SK-N-SH treated with all-trans-retinoic acid at 6 μM for 48 hours (cell line): ENCODE measurements around the gene ZNF329.

ENCODE experiments used
- ATAC-seq: fragments of 200-7000 bp; cut with Tn5 transposase; 3 replicates; pipeline ENCODE4 v1.9.1; 2020; ENCODE audit warnings: mild to moderate bottlenecking, moderate library complexity
- ARNTL ChIP-seq: fragments of 450-650 bp; formaldehyde crosslinking; IDR thresholded peaks from 2 replicates; pipeline ENCODE4 v1.5.0; 2020; ENCODE audit warnings: low read depth, mild to moderate bottlenecking, moderate library complexity, borderline replicate concordance
- CSDC2 ChIP-seq: fragments of 250-450 bp; sonication (Bioruptor Pico); IDR thresholded peaks from 2 replicates; pipeline ENCODE4 v1.5.0; 2020; ENCODE audit warnings: mild to moderate bottlenecking, moderate library complexity
- ESRRG ChIP-seq: fragments of 250-450 bp; sonication (Bioruptor Pico); IDR thresholded peaks from 2 replicates; pipeline ENCODE4 v1.6.1; 2021; ENCODE audit warnings: mild to moderate bottlenecking
- GLIS3 ChIP-seq: fragments of 250-450 bp; sonication (Bioruptor Pico); IDR thresholded peaks from 2 replicates; pipeline ENCODE4 v1.5.0; 2020; ENCODE audit warnings: mild to moderate bottlenecking, moderate library complexity
- ISL1 ChIP-seq: fragments of 250-450 bp; sonication (Bioruptor Pico); IDR thresholded peaks from 2 replicates; pipeline ENCODE4 v2.1.2; 2022; ENCODE audit warnings: mild to moderate bottlenecking, moderate library complexity
- OSR1 ChIP-seq: fragments of 250-450 bp; sonication (Bioruptor Pico); IDR thresholded peaks from 2 replicates; pipeline ENCODE4 v1.8.0; 2022; ENCODE audit warnings: moderate library complexity, mild to moderate bottlenecking, inconsistent platforms
- PPARA ChIP-seq: fragments of 250-450 bp; sonication (Bioruptor Pico); IDR thresholded peaks from 2 replicates; pipeline ENCODE4 v1.5.0; 2020; ENCODE audit warnings: mild to moderate bottlenecking, borderline replicate concordance
- RARB ChIP-seq: fragments of 250-450 bp; sonication (Bioruptor Pico); IDR thresholded peaks from 2 replicates; pipeline ENCODE4 v1.8.0; 2021; ENCODE audit warnings: mild to moderate bottlenecking, moderate library complexity
- SNAI2 ChIP-seq: fragments of 250-450 bp; sonication (Bioruptor Pico); IDR thresholded peaks from 2 replicates; pipeline ENCODE4 v1.5.0; 2020; ENCODE audit warnings: mild to moderate bottlenecking, moderate library complexity
- TCF4 ChIP-seq: fragments of 250-450 bp; sonication (Bioruptor Pico); IDR thresholded peaks from 2 replicates; pipeline ENCODE4 v1.8.0; 2021; ENCODE audit warnings: mild to moderate bottlenecking, moderate library complexity, borderline replicate concordance
- ZC3H10 ChIP-seq: fragments of 250-450 bp; sonication (Bioruptor Pico); IDR thresholded peaks from 2 replicates; pipeline ENCODE4 v1.5.1; 2021; ENCODE audit warnings: mild to moderate bottlenecking, moderate library complexity
- ZFP3 ChIP-seq: fragments of 250-450 bp; sonication (Bioruptor Pico); IDR thresholded peaks from 2 replicates; pipeline ENCODE4 v1.5.0; 2020; ENCODE audit warnings: mild to moderate bottlenecking, moderate library complexity
- ZNF565 ChIP-seq: fragments of 450-650 bp; formaldehyde crosslinking; conservative IDR thresholded peaks from 2 replicates; pipeline ENCODE4 v1.5.0; 2020; ENCODE audit warnings: low read depth, mild to moderate bottlenecking, moderate library complexity
- ZNF70 ChIP-seq: fragments of 450-650 bp; formaldehyde crosslinking; IDR thresholded peaks from 2 replicates; pipeline ENCODE4 v1.5.0; 2020; ENCODE audit warnings: mild to moderate bottlenecking, moderate library complexity
- ZNF8 ChIP-seq: fragments of 450-650 bp; formaldehyde crosslinking; IDR thresholded peaks from 2 replicates; pipeline ENCODE4 v1.5.0; 2020; ENCODE audit warnings: mild to moderate bottlenecking, moderate library complexity
- TF ChIP-seq, protein P1 (sequence below): fragments of 250-450 bp; sonication (Bioruptor Pico); IDR thresholded peaks from 2 replicates; pipeline ENCODE4 v1.5.0; 2020; ENCODE audit warnings: mild to moderate bottlenecking, moderate library complexity
- TF ChIP-seq, protein P2 (sequence below): fragments of 250-450 bp; sonication (Bioruptor Pico); IDR thresholded peaks from 2 replicates; pipeline ENCODE4 v1.5.1; 2021; ENCODE audit warnings: mild to moderate bottlenecking, moderate library complexity
- TF ChIP-seq, protein P3 (sequence below): fragments of 250-450 bp; sonication (Bioruptor Pico); IDR thresholded peaks from 2 replicates; pipeline ENCODE4 v1.5.1; 2020; ENCODE audit warnings: low read depth, mild to moderate bottlenecking, moderate library complexity
- TF ChIP-seq, protein P4 (sequence below): fragments of 250-450 bp; sonication (Bioruptor Pico); IDR thresholded peaks from 2 replicates; pipeline ENCODE4 v1.8.0; 2021; ENCODE audit warnings: low read depth, mild to moderate bottlenecking, moderate library complexity, borderline replicate concordance
- TF ChIP-seq, protein P5 (sequence below): fragments of 250-450 bp; sonication (Bioruptor Pico); IDR thresholded peaks from 2 replicates; pipeline ENCODE4 v1.8.0; 2020; ENCODE audit warnings: mild to moderate bottlenecking, moderate library complexity, borderline replicate concordance

ZNF329 gene

DNA sequence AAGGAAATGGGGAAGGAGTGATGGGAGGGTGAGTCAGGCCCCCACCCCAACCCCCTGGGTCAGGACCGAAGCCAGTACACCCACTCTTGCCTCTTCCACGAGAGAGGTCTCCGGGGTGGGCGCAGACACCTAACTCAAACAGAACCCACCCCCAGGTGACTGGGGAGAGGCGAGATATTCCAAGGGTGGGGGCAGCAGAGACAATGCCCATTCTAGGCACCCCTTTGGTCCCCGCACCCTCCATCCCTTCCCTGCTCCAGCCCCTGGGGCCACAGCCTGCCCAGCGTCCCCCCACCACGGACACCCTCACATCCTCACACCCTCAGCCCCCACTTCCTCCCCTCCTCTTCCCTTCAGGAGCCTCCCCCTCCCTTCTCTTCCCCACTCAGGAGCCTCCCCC, 53.2 kb downstream of the ZNF329 start (continued):
- TF ChIP-seq, protein P1, sequence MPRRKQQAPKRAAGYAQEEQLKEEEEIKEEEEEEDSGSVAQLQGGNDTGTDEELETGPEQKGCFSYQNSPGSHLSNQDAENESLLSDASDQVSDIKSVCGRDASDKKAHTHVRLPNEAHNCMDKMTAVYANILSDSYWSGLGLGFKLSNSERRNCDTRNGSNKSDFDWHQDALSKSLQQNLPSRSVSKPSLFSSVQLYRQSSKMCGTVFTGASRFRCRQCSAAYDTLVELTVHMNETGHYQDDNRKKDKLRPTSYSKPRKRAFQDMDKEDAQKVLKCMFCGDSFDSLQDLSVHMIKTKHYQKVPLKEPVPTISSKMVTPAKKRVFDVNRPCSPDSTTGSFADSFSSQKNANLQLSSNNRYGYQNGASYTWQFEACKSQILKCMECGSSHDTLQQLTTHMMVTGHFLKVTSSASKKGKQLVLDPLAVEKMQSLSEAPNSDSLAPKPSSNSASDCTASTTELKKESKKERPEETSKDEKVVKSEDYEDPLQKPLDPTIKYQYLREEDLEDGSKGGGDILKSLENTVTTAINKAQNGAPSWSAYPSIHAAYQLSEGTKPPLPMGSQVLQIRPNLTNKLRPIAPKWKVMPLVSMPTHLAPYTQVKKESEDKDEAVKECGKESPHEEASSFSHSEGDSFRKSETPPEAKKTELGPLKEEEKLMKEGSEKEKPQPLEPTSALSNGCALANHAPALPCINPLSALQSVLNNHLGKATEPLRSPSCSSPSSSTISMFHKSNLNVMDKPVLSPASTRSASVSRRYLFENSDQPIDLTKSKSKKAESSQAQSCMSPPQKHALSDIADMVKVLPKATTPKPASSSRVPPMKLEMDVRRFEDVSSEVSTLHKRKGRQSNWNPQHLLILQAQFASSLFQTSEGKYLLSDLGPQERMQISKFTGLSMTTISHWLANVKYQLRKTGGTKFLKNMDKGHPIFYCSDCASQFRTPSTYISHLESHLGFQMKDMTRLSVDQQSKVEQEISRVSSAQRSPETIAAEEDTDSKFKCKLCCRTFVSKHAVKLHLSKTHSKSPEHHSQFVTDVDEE (CRISPR knock-in tag) = no peak
- no peak for TF ChIP-seq RARB (CRISPR knock-in tag)
- TF ChIP-seq ZC3H10 (CRISPR knock-in tag) = no peak
- TF ChIP-seq PPARA (CRISPR knock-in tag) = no peak
- TF ChIP-seq, protein P2, sequence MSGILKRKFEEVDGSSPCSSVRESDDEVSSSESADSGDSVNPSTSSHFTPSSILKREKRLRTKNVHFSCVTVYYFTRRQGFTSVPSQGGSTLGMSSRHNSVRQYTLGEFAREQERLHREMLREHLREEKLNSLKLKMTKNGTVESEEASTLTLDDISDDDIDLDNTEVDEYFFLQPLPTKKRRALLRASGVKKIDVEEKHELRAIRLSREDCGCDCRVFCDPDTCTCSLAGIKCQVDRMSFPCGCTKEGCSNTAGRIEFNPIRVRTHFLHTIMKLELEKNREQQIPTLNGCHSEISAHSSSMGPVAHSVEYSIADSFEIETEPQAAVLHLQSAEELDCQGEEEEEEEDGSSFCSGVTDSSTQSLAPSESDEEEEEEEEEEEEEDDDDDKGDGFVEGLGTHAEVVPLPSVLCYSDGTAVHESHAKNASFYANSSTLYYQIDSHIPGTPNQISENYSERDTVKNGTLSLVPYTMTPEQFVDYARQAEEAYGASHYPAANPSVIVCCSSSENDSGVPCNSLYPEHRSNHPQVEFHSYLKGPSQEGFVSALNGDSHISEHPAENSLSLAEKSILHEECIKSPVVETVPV (CRISPR knock-in tag) = no peak
- no peak for TF ChIP-seq ZNF565 (CRISPR knock-in tag)

DNA sequence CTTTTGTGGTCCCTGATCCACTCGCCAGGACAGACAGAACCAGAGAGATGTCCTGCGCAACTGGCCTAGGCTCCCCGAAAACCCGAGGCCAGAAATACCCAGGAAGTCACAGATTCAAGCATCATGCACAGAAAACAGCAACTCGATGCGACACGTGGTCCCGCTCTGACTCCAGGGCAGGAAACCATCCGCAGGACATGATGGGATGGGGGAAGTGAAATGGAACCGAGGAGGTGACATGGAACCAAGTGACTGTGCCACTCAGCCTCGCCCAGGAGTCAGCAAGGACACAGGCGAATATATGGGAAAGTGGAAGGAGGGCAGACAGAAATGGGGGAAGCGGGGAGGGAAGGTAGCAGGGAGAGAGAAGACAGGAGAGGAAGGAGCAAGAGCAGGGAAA, 53.7 kb downstream of the ZNF329 start:
- TF ChIP-seq PPARA (CRISPR knock-in tag) (no peak), CSDC2 (no peak), SNAI2 (CRISPR knock-in tag) (no peak), ZFP3 (CRISPR knock-in tag) (no peak), OSR1 (CRISPR knock-in tag) (no peak), ARNTL (no peak), ZNF8 (CRISPR knock-in tag) (no peak), ZNF565 (CRISPR knock-in tag) (no peak), ISL1 (CRISPR knock-in tag) (no peak), TCF4 (no peak), GLIS3 (no peak), ESRRG (no peak), ZNF70 (CRISPR knock-in tag) (no peak)
- TF ChIP-seq, protein P1 (CRISPR knock-in tag) = no peak
- TF ChIP-seq, protein P3, sequence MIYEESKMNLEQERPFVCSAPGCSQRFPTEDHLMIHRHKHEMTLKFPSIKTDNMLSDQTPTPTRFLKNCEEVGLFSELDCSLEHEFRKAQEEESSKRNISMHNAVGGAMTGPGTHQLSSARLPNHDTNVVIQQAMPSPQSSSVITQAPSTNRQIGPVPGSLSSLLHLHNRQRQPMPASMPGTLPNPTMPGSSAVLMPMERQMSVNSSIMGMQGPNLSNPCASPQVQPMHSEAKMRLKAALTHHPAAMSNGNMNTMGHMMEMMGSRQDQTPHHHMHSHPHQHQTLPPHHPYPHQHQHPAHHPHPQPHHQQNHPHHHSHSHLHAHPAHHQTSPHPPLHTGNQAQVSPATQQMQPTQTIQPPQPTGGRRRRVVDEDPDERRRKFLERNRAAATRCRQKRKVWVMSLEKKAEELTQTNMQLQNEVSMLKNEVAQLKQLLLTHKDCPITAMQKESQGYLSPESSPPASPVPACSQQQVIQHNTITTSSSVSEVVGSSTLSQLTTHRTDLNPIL (CRISPR knock-in tag) = no peak
- TF ChIP-seq, protein P2 (CRISPR knock-in tag) = no peak
- TF ChIP-seq, protein P4, sequence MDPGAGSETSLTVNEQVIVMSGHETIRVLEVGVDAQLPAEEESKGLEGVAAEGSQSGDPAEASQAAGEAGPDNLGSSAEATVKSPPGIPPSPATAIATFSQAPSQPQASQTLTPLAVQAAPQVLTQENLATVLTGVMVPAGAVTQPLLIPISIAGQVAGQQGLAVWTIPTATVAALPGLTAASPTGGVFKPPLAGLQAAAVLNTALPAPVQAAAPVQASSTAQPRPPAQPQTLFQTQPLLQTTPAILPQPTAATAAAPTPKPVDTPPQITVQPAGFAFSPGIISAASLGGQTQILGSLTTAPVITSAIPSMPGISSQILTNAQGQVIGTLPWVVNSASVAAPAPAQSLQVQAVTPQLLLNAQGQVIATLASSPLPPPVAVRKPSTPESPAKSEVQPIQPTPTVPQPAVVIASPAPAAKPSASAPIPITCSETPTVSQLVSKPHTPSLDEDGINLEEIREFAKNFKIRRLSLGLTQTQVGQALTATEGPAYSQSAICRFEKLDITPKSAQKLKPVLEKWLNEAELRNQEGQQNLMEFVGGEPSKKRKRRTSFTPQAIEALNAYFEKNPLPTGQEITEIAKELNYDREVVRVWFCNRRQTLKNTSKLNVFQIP (CRISPR knock-in tag) = no peak
- TF ChIP-seq, protein P5, sequence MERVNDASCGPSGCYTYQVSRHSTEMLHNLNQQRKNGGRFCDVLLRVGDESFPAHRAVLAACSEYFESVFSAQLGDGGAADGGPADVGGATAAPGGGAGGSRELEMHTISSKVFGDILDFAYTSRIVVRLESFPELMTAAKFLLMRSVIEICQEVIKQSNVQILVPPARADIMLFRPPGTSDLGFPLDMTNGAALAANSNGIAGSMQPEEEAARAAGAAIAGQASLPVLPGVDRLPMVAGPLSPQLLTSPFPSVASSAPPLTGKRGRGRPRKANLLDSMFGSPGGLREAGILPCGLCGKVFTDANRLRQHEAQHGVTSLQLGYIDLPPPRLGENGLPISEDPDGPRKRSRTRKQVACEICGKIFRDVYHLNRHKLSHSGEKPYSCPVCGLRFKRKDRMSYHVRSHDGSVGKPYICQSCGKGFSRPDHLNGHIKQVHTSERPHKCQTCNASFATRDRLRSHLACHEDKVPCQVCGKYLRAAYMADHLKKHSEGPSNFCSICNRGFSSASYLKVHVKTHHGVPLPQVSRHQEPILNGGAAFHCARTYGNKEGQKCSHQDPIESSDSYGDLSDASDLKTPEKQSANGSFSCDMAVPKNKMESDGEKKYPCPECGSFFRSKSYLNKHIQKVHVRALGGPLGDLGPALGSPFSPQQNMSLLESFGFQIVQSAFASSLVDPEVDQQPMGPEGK (CRISPR knock-in tag) = no peak
- no peak for ATAC-seq
